GM13977 (cell line): ENCODE measurements around the gene NGLY1.

ENCODE experiments used
- DNase-seq: peaks from one replicate; pipeline ENCODE4 v3.0.0; 2012; ENCODE audit warnings: low spot score
- in situ Hi-C: fragments of 300-500 bp; cut with MboI; formaldehyde crosslinking; loops from one replicate; pipeline ENCODE4 v1.12.0; 2022; ENCODE audit warnings: low sequenced_read_pairs, low pct_unique_long_range_greater_than_20kb, mixed read lengths, inconsistent platforms; ENCODE audit not compliant: unreplicated experiment
- TF ChIP-seq, protein P1 (sequence below): IDR thresholded peaks from 2 replicates; pipeline ENCODE4 v1.5.1; 2012; ENCODE audit warnings: mild to moderate bottlenecking, control low read depth; ENCODE audit not compliant: insufficient read depth; ENCODE audit errors: extremely low read depth, missing control alignments

NGLY1 gene

DNA sequence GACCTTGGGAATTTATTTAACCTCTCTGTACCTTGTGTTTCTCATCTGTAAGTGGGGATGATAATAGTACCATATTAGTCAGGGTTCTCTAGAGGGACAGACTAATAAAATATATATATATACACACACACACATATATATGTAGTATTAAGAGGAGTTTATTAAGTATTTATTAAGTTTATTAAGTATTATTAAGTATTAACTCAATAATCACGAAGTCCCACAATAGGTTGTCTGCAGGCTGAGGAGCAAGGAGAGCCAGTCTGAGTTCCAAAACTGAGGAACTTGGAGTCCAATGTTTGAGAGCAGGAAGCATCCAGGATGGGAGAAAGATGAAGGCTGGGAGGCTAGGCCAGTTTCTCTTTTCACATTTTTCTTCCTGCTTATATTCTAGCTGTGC lies 21.4 kb upstream of the NGLY1 start:
- no peak for DNase-seq
- TF ChIP-seq, protein P1, sequence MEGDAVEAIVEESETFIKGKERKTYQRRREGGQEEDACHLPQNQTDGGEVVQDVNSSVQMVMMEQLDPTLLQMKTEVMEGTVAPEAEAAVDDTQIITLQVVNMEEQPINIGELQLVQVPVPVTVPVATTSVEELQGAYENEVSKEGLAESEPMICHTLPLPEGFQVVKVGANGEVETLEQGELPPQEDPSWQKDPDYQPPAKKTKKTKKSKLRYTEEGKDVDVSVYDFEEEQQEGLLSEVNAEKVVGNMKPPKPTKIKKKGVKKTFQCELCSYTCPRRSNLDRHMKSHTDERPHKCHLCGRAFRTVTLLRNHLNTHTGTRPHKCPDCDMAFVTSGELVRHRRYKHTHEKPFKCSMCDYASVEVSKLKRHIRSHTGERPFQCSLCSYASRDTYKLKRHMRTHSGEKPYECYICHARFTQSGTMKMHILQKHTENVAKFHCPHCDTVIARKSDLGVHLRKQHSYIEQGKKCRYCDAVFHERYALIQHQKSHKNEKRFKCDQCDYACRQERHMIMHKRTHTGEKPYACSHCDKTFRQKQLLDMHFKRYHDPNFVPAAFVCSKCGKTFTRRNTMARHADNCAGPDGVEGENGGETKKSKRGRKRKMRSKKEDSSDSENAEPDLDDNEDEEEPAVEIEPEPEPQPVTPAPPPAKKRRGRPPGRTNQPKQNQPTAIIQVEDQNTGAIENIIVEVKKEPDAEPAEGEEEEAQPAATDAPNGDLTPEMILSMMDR: no peak
- in situ Hi-C loops: no loop called here

DNA sequence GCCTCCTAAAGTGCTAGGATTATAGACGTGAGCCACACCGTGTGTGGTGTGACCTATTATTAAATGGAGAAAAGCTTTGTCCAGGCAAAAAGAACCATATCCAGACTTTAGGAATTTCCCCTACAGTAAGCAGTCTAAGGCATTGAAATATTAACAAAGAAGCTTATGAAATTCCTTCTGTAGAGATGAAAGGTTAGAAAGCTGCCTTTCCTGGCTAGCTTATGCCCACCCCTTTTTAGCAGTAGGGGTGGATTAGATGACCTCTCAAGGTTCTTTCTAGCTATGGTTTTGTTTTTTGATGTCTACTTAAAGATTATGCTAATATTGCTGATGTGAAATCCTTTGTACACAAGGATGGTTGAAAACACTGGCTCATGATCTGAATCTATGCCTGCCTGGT lies 20.6 kb upstream of the NGLY1 start:
- DNase-seq: no peak
- in situ Hi-C loops: no loop called here
- TF ChIP-seq, protein P1: no peak

DNA sequence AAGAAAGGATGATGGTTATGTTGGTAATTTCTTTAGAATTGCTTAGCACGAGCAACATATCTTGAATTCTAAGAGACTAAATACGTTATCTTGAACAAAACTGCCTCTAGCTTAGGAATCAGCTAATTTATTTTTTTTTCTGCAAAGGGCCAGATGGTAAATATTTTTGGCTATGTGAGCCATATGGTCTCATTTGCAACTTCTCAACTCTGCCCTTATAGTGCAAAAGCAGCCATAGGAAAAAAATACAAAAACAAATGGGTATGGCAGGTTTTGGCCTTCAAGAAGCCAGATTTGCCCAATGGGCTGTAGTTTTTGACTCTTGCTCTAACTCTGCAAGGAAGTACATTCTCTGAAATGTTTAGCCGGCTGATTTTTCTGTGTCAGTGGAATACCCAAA lies 18.5 kb upstream of the NGLY1 start:
- in situ Hi-C loops: no loop called here
- no peak for DNase-seq
- TF ChIP-seq, protein P1: no peak

DNA sequence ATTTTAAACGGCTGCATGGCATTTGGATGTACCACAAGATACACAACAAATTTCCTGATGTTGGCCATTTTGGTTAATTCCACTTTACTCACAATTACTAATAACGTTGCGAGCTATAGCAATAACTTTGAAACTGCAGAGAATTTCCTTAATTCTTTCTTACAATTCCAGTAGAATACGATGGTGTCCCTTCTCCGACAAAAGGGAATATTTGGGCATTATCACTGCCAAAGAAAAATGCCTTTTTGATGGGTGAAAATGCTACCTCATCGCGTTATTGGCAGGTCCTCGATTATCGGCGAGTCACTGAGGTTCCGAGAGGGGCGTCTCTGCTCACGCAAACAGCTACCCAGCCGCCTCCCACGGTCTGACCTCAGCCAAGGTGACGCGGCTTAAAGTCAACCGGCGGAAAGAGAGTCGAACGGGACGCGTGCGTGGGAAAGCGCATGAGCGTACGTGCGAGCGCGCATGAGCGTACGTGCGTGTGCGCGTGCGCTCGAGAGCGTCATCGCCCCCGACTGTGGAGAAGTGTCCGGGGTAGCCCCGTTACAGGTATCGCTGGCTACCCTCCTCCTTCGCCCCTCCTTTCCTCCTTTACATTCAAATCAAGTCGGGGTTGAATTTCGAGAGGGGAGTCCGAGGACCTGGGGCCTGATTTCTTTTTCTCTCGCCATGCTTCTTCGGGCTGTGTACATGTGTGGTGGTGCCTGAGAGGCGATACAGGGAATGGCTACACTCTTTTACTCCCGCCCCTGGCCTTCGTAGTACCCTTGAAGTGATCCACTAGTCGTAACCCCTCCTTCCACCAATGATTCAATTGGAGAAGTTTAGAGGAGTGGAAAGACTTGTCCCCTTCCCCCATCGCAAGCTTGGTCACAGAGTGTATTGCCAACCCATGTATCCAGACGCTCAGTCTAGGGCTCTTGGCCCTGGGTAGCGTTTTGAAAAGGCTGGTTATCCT lies 6.6 kb upstream of the NGLY1 start, which contains the start of gene OXSM:
Gene OXSM, plus strand, starts transcription at position 495 of the 961 bp plus-strand sequence. CDS start 931 bp downstream, outside the sequence.
- TF ChIP-seq, protein P1: no peak
- in situ Hi-C loops: no loop called here

DNA sequence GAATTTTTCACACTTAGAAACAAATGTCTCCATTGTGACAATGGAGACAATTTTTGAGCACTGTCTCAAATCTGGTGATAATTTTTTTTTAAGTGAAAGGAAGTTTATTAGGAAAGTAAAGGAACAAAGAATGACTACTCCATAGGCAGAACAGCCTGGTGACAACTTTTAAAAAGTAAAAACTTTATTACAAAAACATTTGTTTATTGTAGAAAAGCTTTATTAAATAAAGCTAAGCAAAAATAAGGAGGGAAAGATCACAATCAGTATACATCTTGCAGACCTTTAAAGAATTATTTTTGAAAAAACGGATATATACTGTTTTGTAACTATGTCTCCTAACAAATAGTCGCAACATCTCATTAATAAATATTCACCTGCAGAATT lies 6.0 kb upstream of the NGLY1 start:
- TF ChIP-seq, protein P1: no peak
- in situ Hi-C loops: no loop called here

More for the DNA sequence above, 6.6 kb upstream of the NGLY1 start, which contains the start of gene OXSM:
- peak; percentile 84 for DNase-seq

DNA sequence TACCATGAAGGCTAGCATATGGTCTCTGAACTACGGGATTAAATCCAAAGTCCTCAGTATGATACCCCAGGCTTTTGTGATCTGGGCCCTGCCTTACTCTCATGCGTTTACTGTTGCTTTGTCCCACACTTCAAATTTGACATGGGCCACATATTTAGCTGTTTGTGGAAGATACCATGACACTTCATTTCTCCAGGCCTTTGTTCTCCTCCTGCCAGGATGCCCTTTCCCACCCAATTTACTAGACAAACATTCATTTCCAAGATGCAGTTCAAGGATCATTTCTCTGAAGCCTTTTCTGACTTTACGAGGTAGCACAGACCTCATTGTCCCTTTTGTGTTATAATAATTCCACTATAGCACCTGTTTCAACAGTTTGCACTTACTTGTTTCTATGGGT lies 4.4 kb upstream of the NGLY1 start:
- TF ChIP-seq, protein P1: no peak
- in situ Hi-C loops: no loop called here
- DNase-seq: no peak

More for the DNA sequence above, 6.0 kb upstream of the NGLY1 start:
- DNase-seq: no peak
